ENCODE results near the gene LAMTOR2.

The LAMTOR2 gene

DNA sequence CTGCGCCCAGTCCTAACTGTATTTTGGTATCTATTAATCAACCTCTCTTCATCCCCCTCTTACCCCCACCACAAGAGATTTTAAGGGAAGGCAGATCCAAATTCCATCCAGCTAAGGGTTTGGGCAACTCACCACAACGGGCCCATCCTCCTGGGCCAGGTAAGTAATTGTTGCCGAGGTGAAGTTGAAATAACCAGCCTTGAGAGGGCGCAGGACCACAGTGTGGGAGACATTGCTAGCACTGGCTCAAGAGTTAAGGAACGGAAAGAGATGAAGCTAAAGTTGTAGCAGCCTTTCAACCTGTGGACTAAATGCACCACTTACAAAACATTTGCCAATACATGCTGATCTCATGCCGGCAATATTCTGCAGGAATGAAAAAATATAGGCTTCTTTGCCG is 39.8 kb upstream of the LAMTOR2 start:
- ChIA-PET POLR2A (ENCODE audit: low non-redundant PET) (no interaction called here), CTCF (no interaction called here)
- no peak for DNase-seq (ENCODE audit: low spot score)
- TF ChIP-seq, protein P1, sequence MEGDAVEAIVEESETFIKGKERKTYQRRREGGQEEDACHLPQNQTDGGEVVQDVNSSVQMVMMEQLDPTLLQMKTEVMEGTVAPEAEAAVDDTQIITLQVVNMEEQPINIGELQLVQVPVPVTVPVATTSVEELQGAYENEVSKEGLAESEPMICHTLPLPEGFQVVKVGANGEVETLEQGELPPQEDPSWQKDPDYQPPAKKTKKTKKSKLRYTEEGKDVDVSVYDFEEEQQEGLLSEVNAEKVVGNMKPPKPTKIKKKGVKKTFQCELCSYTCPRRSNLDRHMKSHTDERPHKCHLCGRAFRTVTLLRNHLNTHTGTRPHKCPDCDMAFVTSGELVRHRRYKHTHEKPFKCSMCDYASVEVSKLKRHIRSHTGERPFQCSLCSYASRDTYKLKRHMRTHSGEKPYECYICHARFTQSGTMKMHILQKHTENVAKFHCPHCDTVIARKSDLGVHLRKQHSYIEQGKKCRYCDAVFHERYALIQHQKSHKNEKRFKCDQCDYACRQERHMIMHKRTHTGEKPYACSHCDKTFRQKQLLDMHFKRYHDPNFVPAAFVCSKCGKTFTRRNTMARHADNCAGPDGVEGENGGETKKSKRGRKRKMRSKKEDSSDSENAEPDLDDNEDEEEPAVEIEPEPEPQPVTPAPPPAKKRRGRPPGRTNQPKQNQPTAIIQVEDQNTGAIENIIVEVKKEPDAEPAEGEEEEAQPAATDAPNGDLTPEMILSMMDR (conservative IDR thresholded peaks at IDR 0.05; ENCODE audit: low read depth) = no peak
- no peak overlapping the region; the same call in 1 of the 2 replicates for H3K27ac ChIP-seq

DNA sequence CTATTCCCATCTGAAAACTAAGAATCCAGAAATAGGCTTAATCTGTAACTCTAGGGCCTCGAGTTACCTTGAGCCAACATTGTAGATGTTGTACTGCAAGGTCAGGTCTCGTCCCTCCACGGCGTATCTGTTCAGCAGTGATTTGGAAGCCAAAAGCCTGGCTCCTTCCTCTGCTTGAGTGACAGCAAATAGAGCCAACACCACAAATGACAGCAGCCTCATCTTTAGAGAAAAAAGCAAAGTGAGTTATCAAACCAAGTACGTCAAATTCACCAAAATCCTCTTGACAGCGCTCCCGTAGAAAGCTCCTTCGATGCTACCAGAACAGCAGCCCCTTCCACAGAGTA is 34.7 kb upstream of the LAMTOR2 start:
- no peak for DNase-seq (ENCODE audit: low spot score)
- TF ChIP-seq, protein P1 (conservative IDR thresholded peaks at IDR 0.05; ENCODE audit: low read depth) = no peak
- H3K27ac ChIP-seq = peak overlapping the region; percentile 80
- POLR2A ChIA-PET (ENCODE audit: low non-redundant PET) = no interaction called here
- CTCF ChIA-PET = interaction anchor here (0.7 to 1.1 kb wide), 3 partner anchors 36 to 77 kb away, joined by 3 to 5 read pairs (median 4); no protein-coding TSS in a partner anchor

DNA sequence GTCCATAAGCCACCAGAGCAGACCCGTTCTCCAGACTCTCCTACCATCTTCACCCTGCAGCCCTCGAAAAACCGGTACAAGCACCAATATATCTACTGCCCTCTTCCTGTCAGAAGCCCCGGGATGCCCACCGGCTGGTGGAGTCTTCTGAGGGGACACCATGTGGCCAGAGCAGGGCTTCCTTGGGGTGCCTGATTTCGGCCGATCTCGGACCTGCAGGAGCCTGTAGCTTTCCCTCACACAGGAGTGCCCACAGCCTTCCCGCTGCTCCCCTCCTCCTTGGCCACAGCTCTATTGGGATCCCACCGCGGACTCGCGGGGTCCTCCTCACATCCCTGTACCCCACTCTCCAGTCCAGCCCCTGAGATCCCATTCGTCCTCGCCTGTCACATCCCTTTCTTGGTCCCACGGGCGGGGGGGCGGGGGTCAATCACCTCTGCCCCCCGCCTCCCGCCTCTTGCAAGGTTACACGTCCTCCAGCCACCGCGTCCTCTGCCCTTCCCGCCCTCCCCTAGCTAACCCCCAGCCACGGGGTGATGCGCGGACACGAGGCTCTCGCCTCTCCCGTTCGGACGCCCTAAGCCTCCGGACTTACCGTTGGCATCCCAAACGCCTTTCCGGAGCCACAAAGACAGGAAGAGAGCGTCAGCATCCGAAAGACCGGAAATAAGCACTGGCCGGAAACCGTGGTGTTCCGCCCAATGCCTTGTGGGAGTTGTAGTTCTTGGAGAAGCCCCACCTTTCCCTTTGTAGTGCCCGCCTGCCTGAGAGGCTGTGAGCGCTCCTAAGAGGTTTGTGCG is 34.1 kb upstream of the LAMTOR2 start, which contains the start of gene SSR2:
SSR2 (minus strand) TSS at position 659 of the 800 bp plus-strand sequence. CDS start 784 bp downstream, outside the sequence.
- TF ChIP-seq, protein P1 (conservative IDR thresholded peaks at IDR 0.05; ENCODE audit: low read depth) = no peak
- peak within 1 kb of the TSS; percentile 80 for H3K27ac ChIP-seq
- peak; percentile 96 for DNase-seq (ENCODE audit: low spot score)
- POLR2A ChIA-PET (ENCODE audit: low non-redundant PET) = no interaction called here
- CTCF ChIA-PET = interaction anchor here (0.7 to 1.1 kb wide), 2 partner anchors 46 to 77 kb away, joined by 3 to 4 read pairs; no protein-coding TSS in a partner anchor

DNA sequence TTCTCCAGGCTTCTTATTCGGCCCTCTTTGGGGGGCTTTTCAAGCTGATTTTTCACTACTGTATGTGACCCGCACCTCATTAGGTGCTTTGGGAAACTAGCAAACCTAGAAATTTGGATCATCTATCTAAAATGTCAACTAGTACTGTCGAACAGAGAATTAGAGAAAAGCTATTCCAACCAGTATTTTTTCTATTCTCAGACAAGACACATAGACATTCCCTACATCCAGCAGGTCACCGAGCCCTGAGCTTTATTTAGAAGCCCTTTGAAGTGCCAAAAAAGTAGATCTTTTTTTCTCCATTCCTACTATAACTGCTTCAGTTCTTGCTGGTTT is 33.5 kb upstream of the LAMTOR2 start:
- H3K27ac ChIP-seq = peak overlapping the region; percentile 80
- TF ChIP-seq, protein P1 (conservative IDR thresholded peaks at IDR 0.05; ENCODE audit: low read depth) = no peak
- DNase-seq (ENCODE audit: low spot score) = no peak
- CTCF ChIA-PET = interaction anchor here (1.1 kb wide), 1 partner anchor 45 kb away, joined by 3 read pairs; no protein-coding TSS in a partner anchor
- POLR2A ChIA-PET (ENCODE audit: low non-redundant PET) = no interaction called here

DNA sequence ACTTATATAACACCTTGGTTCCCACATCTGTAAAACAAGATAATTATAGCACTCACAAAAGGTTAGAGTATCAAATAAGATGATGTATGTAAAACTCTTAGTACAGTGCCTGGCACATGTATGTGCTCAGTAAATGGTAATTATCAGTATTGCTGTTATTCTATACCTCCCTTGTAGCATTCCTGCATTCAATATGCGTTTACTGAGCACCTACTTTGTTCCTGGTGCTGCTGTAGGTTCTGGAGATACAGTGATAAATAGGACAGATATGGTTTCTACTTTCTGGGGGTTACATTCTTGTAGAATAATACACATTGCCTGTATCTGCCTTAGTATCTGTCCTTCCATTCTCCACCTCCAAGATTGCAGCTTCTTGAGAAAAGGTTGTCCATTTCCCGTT is 32.6 kb upstream of the LAMTOR2 start:
- no peak overlapping the region for H3K27ac ChIP-seq
- TF ChIP-seq, protein P1 (conservative IDR thresholded peaks at IDR 0.05; ENCODE audit: low read depth) = no peak
- no peak for DNase-seq (ENCODE audit: low spot score)
- CTCF ChIA-PET = interaction anchor here (0.7 kb wide), 1 partner anchor 14 kb away, joined by 3 read pairs; no protein-coding TSS in a partner anchor
- POLR2A ChIA-PET (ENCODE audit: low non-redundant PET) = no interaction called here

DNA sequence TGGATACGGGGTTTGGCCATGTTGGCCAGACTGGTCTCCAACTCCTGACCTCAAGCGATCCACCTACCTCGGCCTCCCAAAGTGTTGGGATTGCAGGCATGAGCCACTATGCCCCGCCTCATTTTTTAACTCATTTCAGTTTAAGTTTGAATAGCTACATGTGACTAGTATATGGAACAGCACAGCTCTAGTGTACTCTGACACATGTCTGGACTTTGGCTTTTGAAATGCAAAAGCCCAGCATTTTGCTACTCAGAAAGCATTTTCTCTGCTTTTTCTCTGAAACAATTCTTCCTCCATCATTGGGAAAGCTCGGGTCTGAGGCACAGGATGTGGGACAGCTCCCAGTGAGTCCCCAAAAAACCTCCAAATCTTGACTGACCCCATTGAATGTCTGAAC is 29.8 kb upstream of the LAMTOR2 start:
- no peak for DNase-seq (ENCODE audit: low spot score)
- CTCF ChIA-PET = interaction anchor here (0.5 to 0.6 kb wide), 2 partner anchors 33 to 1650 kb away, joined by 3 read pairs; no protein-coding TSS in a partner anchor
- POLR2A ChIA-PET (ENCODE audit: low non-redundant PET) = no interaction called here
- TF ChIP-seq, protein P1 (conservative IDR thresholded peaks at IDR 0.05; ENCODE audit: low read depth) = no peak
- no peak overlapping the region for H3K27ac ChIP-seq
